Neural progenitor cell (in vitro differentiated cells): ENCODE results near the gene FRY.

Source experiments
- CTCF ChIP-seq: fragments of 200-600 bp; sonication (generic); IDR thresholded peaks from 2 replicates; pipeline ENCODE4 v1.5.1; 2017; ENCODE audit warnings: antibody characterized with exemption, mild to moderate bottlenecking
- EZH2 ChIP-seq: fragments of 200-600 bp; sonication (generic); IDR thresholded peaks from 2 replicates; pipeline ENCODE4 v1.6.1; 2017; ENCODE audit warnings: antibody characterized with exemption, mild to moderate bottlenecking, moderate library complexity
- EZH2phosphoT487 ChIP-seq: fragments of 200-600 bp; sonication (generic); IDR thresholded peaks from 2 replicates; pipeline ENCODE4 v1.6.1; 2017; ENCODE audit warnings: antibody characterized with exemption

DNA sequence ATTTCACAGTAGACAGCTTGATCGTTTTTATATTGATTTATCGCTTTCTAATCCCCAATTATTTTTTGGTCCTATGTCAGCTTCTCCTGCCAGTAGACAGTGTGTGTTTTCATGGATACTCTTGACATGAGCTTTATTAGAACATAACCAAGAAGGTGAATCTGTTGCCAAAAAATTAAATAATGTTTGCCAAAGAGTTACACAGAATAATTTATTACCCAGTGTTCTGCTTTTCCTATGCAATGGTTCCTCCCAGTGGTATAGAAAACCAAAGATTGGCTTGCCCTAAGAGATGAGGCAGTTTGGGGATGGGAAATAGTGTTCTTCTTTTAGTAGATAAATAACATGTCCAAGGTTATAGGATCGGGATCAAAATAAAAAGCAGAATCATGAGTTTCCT is 8.5 kb upstream of the FRY start:
- TF ChIP-seq EZH2 (no peak), CTCF (no peak), EZH2phosphoT487 (no peak)
